NCI-H2029 (cell line): ENCODE results near the gene TRIM28.
"Not testable (repeated sequence)": the region's sequence is repeated elsewhere in the genome, so short reads cannot be mapped to it uniquely, and the experiment has no call there.

Experiments
- DNase-seq: peaks from one replicate; lab custom pipeline; 2025; lab: John Stamatoyannopoulos, UW

TRIM28 gene

DNA sequence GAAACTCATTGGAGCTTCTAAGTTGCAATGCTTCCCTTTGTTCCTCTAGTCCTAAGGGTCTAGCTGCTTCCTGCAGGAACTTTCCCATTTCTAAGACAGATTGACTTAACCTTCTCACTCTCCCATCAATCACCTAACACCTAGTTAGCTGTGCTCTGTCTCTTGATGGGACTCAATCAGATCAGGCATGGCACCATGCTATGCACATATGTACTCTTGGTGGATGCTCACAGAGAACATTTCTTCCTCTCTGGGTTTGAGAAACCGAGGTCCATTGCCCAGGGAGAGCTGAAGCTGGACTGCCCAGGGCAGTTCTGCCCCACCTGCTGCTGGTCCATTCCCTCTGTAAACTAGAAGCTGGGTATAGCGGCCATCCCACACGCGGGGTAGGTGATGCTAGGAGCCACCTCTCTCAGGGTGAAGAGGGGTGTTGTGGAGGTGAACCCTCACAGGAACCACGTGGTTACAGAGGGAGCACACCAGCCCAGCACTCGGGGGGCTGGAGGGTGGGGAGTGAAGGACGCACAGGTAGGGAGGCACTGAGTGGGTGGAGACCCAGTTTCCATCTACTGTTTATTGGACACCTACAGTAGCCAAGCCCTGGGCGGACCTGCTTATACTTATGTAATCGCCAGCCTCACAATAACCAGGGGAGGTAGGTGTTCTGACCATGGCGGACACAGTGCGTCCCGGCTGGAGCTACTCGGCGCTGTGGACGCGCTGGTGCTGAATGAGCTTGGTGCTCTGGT, 17.7 kb downstream of the TRIM28 start:
- no peak for DNase-seq

DNA sequence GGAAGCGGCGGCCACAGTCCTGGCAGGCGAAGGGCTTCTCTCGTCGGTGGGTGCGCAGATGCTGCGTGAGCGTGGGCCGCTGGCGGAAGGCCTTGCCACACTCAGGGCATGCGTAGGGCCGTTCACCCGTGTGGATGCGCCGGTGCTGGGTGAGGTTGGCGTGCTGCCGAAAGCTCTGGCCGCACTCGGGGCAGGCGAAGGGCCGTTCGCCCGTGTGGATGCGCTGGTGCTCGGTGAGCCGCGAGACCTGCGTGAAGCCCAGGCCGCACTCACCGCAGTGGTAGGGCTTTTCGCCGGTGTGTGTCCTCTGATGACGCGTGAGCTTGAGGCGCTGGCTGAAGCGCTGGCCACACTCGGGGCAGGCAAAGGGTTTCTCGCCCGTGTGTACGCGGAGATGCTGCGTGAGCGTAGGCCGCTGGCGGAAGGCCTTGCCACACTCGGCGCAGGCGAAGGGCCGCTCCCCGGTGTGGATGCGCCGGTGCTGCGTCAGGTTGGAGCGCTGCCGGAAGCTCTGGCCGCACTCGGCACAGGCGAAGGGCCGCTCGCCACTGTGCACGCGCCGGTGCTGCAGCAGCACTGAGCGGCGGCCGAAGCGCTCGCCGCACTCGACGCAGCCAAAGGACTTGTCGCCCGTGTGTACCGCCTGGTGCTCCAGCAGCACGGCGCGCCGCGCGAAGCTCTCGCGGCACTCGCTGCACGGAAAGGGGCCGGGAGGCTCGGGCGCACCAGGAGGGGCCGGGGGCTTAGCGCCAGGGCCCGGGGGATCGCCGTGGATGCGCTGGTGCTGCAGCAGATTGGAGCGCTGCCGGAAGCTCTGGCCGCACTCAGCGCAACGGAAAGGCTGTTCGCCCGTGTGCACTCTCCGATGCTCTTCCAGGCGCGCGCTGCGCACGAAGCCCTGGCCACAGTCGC, 18.5 kb downstream of the TRIM28 start:
- DNase-seq, result no peak

DNA sequence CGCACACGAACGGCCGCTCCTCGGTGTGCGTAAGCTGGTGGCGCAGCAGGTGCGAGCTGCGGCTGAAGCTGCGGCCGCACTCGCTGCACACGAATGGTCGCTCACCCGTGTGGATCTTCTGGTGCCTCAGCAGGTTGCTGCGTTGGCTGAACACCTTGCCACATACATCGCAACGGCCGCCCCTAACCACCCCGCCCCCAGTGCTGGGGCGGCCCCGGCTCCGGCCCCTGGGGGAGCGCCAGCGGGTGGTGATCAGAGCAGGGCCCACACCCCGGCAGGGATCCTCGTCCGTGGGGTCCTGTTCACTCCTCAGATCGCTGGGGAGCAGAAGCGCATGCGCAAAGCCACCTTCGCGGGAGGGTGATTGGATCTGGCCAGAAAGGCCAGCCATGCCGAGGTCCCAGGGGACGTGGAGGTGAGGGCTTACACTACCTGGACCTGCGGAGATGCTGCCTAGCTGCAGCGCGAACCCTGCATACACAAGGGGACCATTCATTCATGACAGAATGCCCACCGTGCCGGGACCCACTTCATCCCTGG, 19.2 kb downstream of the TRIM28 start:
- DNase-seq, result no peak

DNA sequence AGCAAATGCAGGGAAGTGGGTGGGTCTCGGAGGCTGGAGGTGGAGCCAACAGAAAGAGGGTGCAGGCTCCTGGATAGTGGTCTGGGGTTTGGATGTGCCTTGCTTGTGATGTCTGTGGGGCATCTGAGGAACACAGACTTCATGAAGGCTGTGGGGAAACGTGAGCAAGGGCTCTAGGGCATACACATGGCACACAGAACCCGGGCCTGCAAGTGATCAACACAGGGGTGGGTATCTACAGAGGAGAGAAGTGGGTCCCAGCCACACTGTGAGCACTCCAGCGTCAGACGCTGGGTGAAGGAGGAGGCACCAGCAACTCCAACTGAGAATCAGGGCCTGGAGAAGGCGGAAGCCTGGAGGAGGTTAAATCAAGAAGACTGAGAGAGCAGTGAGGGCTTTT, 20.0 kb downstream of the TRIM28 start:
- no peak for DNase-seq

DNA sequence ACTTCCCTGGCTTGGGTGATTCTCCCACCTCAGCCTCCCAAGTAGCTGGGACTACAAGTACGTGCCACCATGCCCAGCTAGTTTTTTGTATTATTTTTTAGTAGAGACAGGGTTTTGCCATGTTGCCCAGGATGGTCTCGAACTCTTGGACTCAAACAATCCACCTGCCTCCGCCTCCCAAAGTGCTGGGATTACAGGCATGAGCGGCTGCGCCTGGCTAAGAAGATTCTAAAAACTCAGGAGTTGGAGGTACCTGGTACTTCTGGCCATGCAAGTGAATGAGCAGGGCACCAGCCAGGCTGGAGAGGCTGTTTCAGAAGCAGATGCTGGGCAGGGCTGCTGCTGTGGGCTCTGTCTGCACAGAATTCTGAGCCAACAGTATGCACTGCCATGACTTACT, 23.1 kb downstream of the TRIM28 start:
- no peak for DNase-seq

DNA sequence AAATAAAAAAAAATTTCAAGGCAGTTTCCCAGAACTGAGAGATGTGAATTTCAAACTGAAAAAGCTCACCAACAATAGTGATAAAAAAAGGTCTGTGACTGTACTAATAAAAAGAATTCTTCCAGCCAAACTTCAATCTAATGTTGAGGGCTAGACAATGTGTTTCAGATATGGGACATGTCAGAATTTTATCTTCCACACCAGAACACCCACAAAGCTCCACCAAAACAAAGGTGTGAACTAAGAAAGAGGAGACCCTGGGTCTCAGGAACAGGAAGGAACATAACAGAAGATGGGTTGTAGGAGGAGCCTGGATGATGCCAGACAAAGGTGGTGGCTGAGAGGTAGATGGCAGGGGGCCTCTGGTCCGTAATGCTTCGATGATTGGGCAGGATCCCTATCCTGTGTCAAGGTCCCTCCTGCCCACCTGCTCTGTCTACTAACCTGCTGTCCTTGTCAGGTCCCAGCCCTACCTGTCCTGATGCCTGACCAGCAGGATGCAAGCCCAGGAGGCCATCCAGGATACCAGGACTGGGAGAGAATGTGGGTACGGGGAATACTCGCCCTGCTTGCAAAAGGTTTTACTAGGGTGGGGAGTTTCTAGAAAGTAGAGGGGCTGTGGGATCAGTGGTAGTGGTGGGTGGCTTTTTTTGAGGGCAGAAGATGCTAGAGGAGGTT, 24.7 kb downstream of the TRIM28 start:
- no peak for DNase-seq

DNA sequence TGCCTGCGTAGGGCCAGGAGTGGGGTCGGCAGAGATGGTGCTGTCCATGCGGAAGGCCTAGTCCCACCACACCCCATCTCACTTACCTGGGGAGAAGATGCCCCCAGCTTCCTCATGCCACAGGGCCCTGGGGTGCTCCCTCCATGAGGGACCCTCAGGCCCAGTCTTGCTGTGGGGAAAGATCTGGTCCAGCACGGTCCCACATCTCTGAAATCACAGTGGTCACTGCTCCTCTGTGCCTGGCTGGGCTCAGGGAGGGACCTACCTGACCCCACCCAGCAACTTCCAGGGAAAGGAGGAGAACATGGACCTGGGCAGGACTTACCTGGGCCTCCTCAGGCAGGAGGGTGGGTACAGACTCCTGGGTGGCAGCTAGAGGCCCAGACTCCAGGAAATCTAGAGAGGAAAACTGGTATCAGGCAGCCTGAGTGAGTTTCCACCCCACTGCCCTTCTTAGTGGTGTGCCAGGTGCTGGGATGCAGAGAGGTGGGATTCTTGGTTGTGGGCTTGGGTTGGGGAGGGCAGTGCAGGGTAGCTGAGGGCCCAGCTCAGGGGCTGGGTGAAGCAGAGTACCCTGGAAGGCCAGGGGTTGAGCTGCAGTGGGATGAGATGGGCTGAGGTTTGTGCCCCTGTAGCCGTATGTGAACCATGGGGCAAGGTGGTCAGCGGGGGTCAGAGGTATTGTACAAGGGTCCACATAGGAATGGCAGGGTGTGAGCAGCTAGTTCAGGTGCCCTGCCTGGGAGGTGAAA, 25.5 kb downstream of the TRIM28 start:
- no peak for DNase-seq

DNA sequence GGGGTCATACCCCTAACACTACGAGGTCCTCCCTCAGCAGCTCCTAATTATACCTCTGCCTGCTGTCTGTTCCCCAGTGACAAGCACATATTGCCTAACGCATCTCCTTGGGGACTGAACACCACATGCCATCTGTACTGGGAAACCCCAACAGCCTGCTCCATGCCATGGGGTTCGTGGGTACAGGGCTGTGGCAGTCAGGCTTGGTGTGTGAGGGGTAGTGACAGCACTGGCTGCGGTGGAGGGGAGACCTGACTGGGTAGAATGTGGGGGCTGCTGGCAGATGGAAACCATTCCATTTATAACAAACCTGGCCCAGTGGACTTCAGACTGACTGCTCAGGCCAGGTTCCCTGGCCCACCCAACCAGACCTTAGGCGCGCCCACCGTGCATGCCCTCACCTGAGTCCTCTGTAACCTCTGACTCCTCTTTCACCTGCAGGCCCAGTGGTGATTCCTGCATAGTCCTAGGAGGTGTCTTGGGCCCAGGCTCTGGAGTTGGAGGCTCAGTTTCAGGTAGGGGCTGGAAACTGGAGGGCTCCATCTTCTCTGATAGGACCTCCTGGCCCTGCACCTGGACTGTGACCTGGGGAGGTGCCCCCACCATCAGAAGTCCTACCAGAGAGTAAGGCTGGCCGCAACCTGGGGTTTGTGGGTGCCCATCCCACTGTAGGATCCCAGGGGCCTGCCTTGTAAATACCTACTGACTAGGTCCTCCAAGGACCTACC, 26.2 kb downstream of the TRIM28 start:
- DNase-seq, result no peak

DNA sequence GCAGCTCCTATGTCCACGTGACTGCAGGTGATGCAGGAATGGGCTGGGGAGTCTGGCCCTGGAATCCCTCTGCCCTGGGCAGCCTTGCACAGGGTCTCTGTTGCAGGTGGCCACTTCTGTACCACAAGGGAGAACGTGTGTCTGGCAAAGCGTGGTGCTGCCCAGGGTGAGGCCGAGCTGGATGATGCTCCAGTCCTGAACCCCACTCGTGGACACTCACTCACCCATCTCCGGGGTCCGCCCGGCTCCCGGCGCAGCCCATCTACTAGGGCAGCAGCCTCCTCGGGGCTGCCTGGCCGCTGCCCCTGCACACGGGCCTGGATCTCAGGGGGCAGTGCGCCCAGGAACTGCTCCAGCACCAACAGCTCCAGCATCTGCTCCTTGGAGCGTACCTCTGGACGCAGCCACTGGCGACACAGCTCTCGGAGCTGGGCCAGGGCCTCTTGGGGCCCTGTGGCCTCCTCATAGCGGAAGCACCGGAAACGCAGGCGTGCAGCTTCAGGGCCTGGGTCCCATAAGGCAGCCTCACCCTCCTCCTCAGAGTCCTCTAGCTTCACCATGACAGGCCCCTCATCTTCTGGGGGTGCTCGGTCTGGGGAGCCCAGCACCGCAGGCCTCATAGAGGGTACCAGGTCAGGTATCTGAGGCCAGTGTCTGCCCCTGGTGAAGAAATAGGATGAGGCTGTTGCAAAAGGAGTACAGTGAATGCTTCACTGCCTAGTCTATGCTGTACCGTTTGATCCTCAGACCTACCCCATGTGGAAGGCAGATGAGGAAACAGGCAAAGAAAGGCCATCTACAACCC, 27.1 kb downstream of the TRIM28 start:
- no peak for DNase-seq

DNA sequence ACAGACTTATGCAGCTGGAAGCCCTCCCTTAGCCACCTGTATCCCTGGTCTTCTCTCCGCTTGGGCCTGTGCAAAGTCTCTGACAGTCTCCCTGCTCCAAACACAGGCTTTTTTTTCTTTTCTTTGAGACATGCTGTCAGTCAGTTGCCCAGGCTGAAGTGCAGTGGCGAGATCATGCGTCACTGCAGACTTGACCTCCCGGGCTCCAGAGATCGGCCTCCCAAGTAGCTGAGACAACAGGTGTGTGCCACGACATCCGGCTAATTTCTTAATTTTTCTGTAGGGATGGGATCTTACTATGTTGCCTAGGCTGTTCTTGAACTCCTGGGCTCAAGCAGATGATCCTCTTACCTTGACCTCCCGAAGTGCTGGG, 27.7 kb downstream of the TRIM28 start:
- DNase-seq, result no peak

DNA sequence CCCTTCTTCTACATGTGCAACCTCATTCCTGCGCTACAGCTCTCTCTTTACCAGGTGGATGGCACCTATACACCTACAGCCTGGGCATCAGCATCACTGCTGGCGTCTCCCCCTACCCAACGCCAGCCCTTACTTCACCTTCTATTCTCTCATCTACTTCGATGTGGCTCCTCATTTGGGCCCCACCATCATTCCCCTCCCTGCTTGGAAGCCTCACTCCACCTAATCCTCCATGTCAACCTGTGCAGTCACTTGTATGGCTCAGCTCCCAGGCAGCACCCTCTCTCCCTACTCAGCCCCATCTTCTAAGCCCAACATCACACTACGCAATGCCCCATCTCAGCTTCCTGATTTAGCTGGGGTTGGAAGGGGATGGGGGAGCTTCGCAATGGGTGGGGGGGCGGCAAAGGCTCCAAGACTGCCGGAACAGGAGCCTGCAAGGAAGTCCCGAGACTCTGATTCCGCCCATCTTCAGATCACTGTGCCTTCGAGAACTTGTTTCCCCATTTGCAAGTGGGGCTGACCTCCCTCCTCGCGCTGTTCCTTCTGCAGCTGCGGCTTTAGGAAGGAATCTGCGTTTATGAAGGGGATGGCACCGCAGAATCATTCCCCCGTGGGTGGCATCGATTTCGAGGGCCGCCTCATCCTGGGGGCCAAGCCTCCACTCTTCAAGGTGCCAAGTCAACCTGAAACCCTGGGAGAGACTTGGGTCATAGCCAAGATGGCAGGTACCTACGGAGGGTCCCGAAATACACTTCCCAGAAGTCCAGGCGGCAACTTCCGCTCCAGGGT, 28.4 kb downstream of the TRIM28 start:
- DNase-seq, result no peak

DNA sequence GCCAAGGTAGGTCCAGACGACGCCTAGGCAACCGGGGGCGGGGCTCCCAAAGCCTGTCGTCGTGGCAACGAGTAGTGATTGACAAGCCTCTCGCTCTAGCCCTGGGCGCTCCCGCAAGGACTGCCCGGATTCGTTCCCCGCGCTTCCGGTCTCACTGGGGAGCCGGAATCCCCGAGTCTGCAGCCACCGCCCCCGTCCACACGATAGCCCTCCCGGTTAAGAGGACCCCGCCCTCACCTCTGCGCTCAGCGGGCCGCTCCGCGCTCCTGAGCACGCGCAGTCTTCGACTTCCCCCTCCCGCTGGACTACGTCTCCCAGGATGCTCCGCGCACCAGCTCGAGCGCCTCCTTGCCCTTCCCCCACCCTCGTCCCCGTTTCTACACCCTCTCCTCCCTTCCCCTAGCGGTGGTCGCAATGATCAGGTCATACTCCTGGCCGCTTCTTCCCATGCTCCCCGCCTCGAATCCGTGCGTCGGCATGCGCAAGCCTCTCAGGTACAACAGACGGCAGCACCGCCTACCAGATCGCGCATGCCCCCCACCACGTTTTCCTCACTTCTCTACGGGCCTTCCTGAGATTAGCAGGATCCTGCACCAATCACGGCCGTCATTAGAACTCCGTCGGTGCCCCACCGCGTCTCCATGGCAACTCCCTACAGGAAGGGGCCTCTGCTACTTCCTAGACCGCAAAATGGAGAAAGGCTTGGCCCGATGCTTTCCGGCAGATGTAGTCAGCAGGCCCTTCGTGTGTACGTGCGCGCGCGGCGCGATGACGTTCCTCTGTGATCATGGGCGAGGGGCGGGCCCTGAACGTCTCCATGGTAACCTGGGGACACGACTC, 29.2 kb downstream of the TRIM28 start, which contains the start of gene MZF1:
Gene MZF1, minus strand, starts transcription at position 518 of the 840 bp plus-strand sequence. CDS start 1,946 bp downstream, outside the sequence.
- DNase-seq, result no peak

DNA sequence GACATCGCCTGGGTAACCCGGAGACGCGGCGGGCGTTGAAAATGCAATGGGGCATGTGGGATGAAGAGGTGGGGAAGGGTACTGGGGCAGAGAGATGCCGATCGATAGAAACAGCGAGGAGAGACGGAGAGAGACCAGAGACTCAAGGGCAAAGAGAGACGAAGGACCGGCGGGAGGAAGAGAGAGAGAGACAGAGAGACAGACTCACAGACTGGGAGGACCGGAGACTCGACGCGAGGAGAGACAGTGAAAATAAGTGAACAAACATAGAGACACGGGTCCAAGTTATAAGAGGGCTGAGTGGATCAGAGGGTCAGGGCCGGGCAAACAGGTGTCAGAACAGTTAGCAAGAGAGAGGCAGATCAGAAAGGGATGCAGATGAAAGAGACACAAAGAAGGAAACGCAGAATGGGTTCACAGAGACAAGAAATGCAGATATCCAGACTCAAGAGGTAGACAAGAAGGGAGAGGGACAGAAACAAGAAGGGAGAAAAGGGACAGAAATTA, 29.8 kb downstream of the TRIM28 start:
- no peak for DNase-seq

DNA sequence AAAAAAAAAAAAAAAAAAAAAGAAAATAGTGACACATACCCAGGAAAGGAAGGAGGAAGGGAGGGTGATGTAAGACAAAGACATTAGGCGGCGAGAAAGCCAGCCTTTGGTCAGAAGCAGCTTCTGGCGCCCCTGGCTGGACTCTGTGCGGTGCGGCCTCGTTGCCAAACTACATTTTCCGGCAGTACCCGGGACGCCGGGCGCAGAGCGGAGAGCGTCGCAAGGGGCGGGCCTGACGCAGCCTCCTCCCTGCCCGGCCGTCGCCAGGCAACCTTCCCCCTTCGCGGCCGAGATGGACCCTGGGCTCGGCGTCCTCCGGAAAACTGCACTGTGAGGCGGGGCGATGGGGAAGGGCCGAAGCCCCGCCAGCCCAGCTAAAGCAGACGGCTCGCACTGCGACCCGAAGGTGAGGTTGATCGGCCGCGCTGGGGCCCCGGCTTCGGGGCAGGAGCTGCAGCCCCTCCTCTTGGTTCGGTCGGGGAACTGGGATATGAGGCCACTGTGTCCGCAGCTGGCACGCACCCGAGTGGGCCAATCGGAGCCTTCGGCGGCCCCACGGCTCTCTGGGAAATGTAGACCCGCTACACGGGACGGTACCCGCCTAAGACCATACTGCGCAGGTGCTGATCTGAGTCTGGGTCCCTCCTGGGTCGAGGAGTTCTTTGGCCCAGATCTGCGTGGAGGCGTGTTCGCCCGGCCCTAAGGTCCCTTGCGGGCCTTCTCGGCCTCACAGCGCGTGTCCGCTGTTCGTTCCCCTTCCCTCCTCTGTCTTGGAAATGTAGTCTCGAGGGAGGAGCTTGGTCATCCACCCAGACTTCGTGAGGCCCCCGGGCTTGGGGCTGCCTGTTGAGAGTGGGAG, 31.5 kb downstream of the TRIM28 start:
- DNase-seq, result no peak

DNA sequence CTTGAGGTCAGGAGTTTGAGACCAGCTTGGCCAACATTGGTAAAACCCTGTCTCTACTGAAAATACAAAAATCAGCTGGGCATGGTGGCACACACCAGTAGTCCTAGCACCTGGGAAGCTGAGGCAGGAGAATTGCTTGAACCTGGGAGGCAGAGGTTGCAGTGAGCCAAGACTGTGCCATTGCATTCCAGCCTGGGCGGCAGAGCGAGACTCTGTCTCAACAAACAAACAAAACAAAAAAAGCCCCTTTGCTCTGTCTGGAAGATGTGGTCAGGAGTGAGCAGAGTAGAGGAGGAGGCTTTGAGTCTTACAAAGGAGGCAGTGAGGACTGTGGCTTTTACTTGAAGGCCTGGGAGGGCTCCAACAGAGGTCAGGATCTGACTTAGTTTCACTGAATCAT, 33.7 kb downstream of the TRIM28 start:
- DNase-seq, result not testable (repeated sequence)

DNA sequence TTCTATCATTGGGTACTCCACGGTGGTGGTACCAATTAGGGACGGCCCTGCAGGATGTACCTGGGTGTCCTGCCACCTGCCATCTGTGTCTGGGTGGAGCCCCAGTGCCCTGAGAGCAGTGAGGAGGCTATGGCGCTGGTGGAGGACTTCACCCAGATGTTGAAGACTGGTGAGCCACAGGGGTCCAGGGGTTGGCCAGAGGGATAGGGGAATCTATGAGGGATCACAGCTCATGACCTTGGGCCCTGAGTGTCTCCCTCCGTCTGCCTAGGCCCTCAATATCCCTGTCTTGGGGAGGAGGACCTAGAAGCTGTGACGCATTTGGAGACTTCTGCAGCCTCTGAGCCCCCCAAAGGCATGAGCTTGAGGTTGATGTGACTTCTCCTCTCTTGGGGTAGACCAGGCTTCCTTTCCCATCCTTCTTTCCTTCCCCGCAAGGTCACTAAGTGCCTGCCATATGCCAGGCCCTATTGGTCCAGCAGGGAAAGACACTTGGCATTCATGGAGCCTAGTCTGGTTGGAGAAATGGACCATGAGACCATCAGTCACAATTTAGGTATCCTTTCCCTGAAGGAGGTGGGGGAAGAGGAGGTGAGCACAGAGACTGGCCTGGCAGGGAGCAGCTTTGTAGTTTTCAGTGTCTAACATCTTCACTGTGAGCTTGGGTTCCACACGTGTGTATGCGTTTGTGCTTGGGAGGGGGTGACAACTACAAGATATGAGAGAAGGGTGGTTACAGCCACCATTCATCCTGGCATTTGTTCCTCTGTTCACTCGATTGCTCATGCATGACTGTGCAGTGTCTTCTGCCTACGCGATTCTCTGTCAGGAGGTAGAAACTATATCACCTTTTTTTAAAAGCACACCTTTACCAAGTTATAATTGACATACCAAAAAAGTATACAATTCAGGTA, 34.4 kb downstream of the TRIM28 start:
- DNase-seq, result no peak
